BJ (cell line): ENCODE results near the gene EPHA4. TPM values are rescaled to one million over a fixed set of nuclear protein-coding genes. Genes with fewer than 3 reads are reported as not detected.

Source experiments
- CTCF ChIA-PET: fragments of 350-600 bp; formaldehyde crosslinking; extraction: SDS; loops from one replicate; lab custom pipeline; 2021; ENCODE audit warnings: antibody characterized with exemption, inconsistent platforms; lab: Yijun Ruan, JAX
- POLR2A ChIA-PET: fragments of 300-600 bp; sonication (Branson Sonifier 250); formaldehyde crosslinking; extraction: SDS; loops from one replicate; lab custom pipeline; 2021; ENCODE audit warnings: antibody characterized with exemption; lab: Charles Lee
- DNase-seq: peaks from one replicate; pipeline ENCODE4 v3.0.0-alpha.2; 2011; ENCODE audit warnings: low read depth
- H3K27me3 ChIP-seq: 2 replicates; pipeline ENCODE4 v1.6.0; 2011; ENCODE audit warnings: low read length; ENCODE audit not compliant: control insufficient read depth, insufficient read depth
- H3K36me3 ChIP-seq: 2 replicates; pipeline ENCODE4 v1.5.1; 2011; ENCODE audit warnings: low read length; ENCODE audit not compliant: control insufficient read depth, insufficient read depth
- H3K4me3 ChIP-seq: 2 replicates; pipeline ENCODE4 v1.5.1; 2011; ENCODE audit warnings: low read depth, mild to moderate bottlenecking, control low read depth, low read length
- CTCF ChIP-seq: IDR thresholded peaks from 2 replicates; pipeline ENCODE4 v1.5.1; 2011; ENCODE audit warnings: low read depth, mild to moderate bottlenecking, control low read depth, inconsistent platforms, low read length, moderate library complexity; ENCODE audit not compliant: insufficient read depth
- polyA plus RNA-seq: library from polyadenylated mRNA; depleted of rRNA; stranded (reverse); fragments of >200 nt; gene quantifications from 2 replicates; pipeline ENCODE4 v1.2.3, GENCODE V29; 2011

EPHA4 gene
- polyA plus RNA-seq, 1 experiment: 63.2 TPM

GRCh38 chr2:221473451-221473850, 98.7 kb downstream of the EPHA4 start:
- no peak for TF ChIP-seq CTCF
- no peak for DNase-seq
- peaks cover 7% of the 10 kb centered on the region for H3K36me3 ChIP-seq
- H3K27me3 ChIP-seq: no peaks in the 10 kb centered on the region
- H3K4me3 ChIP-seq: no peak overlapping the region
- ChIA-PET POLR2A (no interaction called here), CTCF (no interaction called here)

GRCh38 chr2:221468317-221468716, 103.8 kb downstream of the EPHA4 start:
- Histone ChIP-seq H3K27me3 (no peaks in the 10 kb centered on the region), H3K36me3 (no peaks in the 10 kb centered on the region), H3K4me3 (no peak overlapping the region)
- no peak for TF ChIP-seq CTCF
- no peak for DNase-seq
- ChIA-PET POLR2A (no interaction called here), CTCF (no interaction called here)

GRCh38 chr2:221467610-221468009, 104.5 kb downstream of the EPHA4 start:
- POLR2A ChIA-PET: no interaction called here
- CTCF ChIA-PET: no interaction called here
- no peaks in the 10 kb centered on the region for H3K27me3 ChIP-seq
- H3K4me3 ChIP-seq: no peak overlapping the region
- no peak for DNase-seq
- no peaks in the 10 kb centered on the region for H3K36me3 ChIP-seq
- no peak for TF ChIP-seq CTCF

- Histone ChIP-seq H3K4me3 (no peak overlapping the region), H3K27me3 (no peaks in the 10 kb centered on the region), H3K36me3 (no peaks in the 10 kb centered on the region)
- no peak for DNase-seq
- ChIA-PET POLR2A (no interaction called here), CTCF (no interaction called here)
- no peak for TF ChIP-seq CTCF
Measured at GRCh38 chr2:221466744-221467143, 105.4 kb downstream of the EPHA4 start.

- no peak for TF ChIP-seq CTCF
- ChIA-PET POLR2A (no interaction called here), CTCF (no interaction called here)
- Histone ChIP-seq H3K36me3 (no peaks in the 10 kb centered on the region), H3K4me3 (no peak overlapping the region), H3K27me3 (no peaks in the 10 kb centered on the region)
- no peak for DNase-seq
Measured at GRCh38 chr2:221465776-221466175, 106.3 kb downstream of the EPHA4 start.
